ENCODE measurements around the gene AP3S1. TPM values are rescaled to one million over a fixed set of nuclear protein-coding genes. Genes with fewer than 3 reads are reported as not detected.
"Not testable (repeated sequence)": the region's sequence is repeated elsewhere in the genome, so short reads cannot be mapped to it uniquely, and the experiment has no call there.

Gene AP3S1
- total RNA-seq: 36.6 TPM

GRCh38 chr5:115841382-115842088, at the start of gene AP3S1, which contains the start of gene ATG12:
AP3S1 (plus strand) TSS chr5:115841935; CDS start chr5:115842038, 103 bp downstream.
ATG12 (minus strand) TSS chr5:115841565; CDS start chr5:115841552, 13 bp downstream.
- peak; percentile 92 for ATAC-seq
- peak; percentile 94 for DNase-seq (ENCODE audit: low spot score)

GRCh38 chr5:115795700-115796099, 46.0 kb upstream of the AP3S1 start:
- no peak for ATAC-seq
- DNase-seq (ENCODE audit: low spot score): no peak

- ATAC-seq: peak; percentile 74
- DNase-seq (ENCODE audit: low spot score): peak; percentile 76
Observed at GRCh38 chr5:115796656-115797055, 45.1 kb upstream of the AP3S1 start.

- ATAC-seq (peak; percentile 79), DNase-seq (ENCODE audit: low spot score) (peak; percentile 86)
Observed at GRCh38 chr5:115798252-115798651, 43.5 kb upstream of the AP3S1 start.

- no peak for ATAC-seq
- DNase-seq (ENCODE audit: low spot score): no peak
Observed at GRCh38 chr5:115800108-115800507, 41.6 kb upstream of the AP3S1 start.

- ATAC-seq: peak; percentile 24
- DNase-seq (ENCODE audit: low spot score): no peak
Observed at GRCh38 chr5:115801152-115801551, 40.6 kb upstream of the AP3S1 start.

GRCh38 chr5:115801984-115802383, 39.8 kb upstream of the AP3S1 start:
- ATAC-seq (peak; percentile 47), DNase-seq (ENCODE audit: low spot score) (no peak)

- no peak for DNase-seq (ENCODE audit: low spot score)
- peak; percentile 62 for ATAC-seq
Observed at GRCh38 chr5:115806986-115807653, 34.6 kb upstream of the AP3S1 start.

- ATAC-seq: no peak
- no peak for DNase-seq (ENCODE audit: low spot score)
Observed at GRCh38 chr5:115807654-115808052, 34.1 kb upstream of the AP3S1 start.

- ATAC-seq; DNase-seq (ENCODE audit: low spot score): not testable (repeated sequence)
Observed at GRCh38 chr5:115808066-115808465, 33.7 kb upstream of the AP3S1 start.

GRCh38 chr5:115809946-115810345, 31.8 kb upstream of the AP3S1 start:
- DNase-seq (ENCODE audit: low spot score) (no peak), ATAC-seq (no peak)

GRCh38 chr5:115810761-115811160, 31.0 kb upstream of the AP3S1 start:
- ATAC-seq (no peak), DNase-seq (ENCODE audit: low spot score) (no peak)

GRCh38 chr5:115811406-115811805, 30.3 kb upstream of the AP3S1 start:
- no peak for ATAC-seq

GRCh38 chr5:115812372-115812771, 29.4 kb upstream of the AP3S1 start:
- DNase-seq (ENCODE audit: low spot score): no peak
- no peak for ATAC-seq

More at GRCh38 chr5:115811406-115811805, 30.3 kb upstream of the AP3S1 start:
- no peak for DNase-seq (ENCODE audit: low spot score)

- ATAC-seq (no peak), DNase-seq (ENCODE audit: low spot score) (no peak)
Observed at GRCh38 chr5:115813719-115814118, 28.0 kb upstream of the AP3S1 start.

GRCh38 chr5:115815006-115815692, 26.6 kb upstream of the AP3S1 start:
- DNase-seq (ENCODE audit: low spot score) (no peak), ATAC-seq (no peak)

- ATAC-seq (peak; percentile 45), DNase-seq (ENCODE audit: low spot score) (peak; percentile 51)
Observed at GRCh38 chr5:115815693-115816225, 26.0 kb upstream of the AP3S1 start.

- peak; percentile 90 for DNase-seq (ENCODE audit: low spot score)
- peak; percentile 90 for ATAC-seq
Observed at GRCh38 chr5:115816226-115817081, 25.3 kb upstream of the AP3S1 start, which contains the start of gene CDO1. CDO1 (minus strand) TSS chr5:115816659; CDS start chr5:115816397, 262 bp downstream.

GRCh38 chr5:115817386-115817785, 24.3 kb upstream of the AP3S1 start:
- no peak for DNase-seq (ENCODE audit: low spot score)
- no peak for ATAC-seq

- ATAC-seq (no peak), DNase-seq (ENCODE audit: low spot score) (no peak)
Observed at GRCh38 chr5:115818821-115819220, 22.9 kb upstream of the AP3S1 start.
